Mesenchymal stem cell (in vitro differentiated cells and primary cell): ENCODE measurements around the gene VNN1.

Experiments
- DNase-seq: peaks from one replicate; pipeline ENCODE4 v3.0.0-alpha.2; 2013
- H2AFZ ChIP-seq: one replicate; pipeline ENCODE4 v1.6.1; 2013; ENCODE audit warnings: low read depth, mild to moderate bottlenecking, control low read depth, inconsistent platforms, low read length, moderate library complexity
- H2AK5ac ChIP-seq: 2 replicates; pipeline ENCODE4 v1.6.1; 2013; ENCODE audit warnings: low read length, moderate library complexity, mild to moderate bottlenecking, inconsistent platforms; ENCODE audit not compliant: severe bottlenecking
- H2BK120ac ChIP-seq: one replicate; pipeline ENCODE4 v1.6.1; 2013; ENCODE audit warnings: low read depth, mild to moderate bottlenecking, inconsistent platforms, low read length, moderate library complexity
- H2BK12ac ChIP-seq, 2 experiments: one replicate each; pipeline ENCODE4 v1.6.1; 2013; ENCODE audit warnings: inconsistent platforms in 2 of 2, low read length in 2 of 2, mild to moderate bottlenecking in 2 of 2, moderate library complexity in 2 of 2, control low read depth in 1 of 2
- H2BK15ac ChIP-seq: one replicate; pipeline ENCODE4 v1.6.1; 2013; ENCODE audit warnings: mild to moderate bottlenecking, low read depth, inconsistent platforms; ENCODE audit not compliant: poor library complexity, severe bottlenecking
- H2BK5ac ChIP-seq: 2 replicates; pipeline ENCODE4 v1.6.1; 2013; ENCODE audit warnings: low read depth, mild to moderate bottlenecking, low read length, control low read depth, inconsistent platforms; ENCODE audit not compliant: poor library complexity, severe bottlenecking
- H3K14ac ChIP-seq, 2 experiments: one replicate each; pipeline ENCODE4 v1.6.1; 2013; ENCODE audit warnings: inconsistent platforms in 2 of 2, low read length in 2 of 2, control low read depth in 1 of 2, mild to moderate bottlenecking in 1 of 2, moderate library complexity in 1 of 2
- H3K18ac ChIP-seq, 2 experiments: one replicate each; pipeline ENCODE4 v1.6.1; 2013; ENCODE audit warnings: inconsistent platforms in 2 of 2, low read length in 2 of 2, control low read depth in 1 of 2, low read depth in 1 of 2, mild to moderate bottlenecking in 1 of 2
- H3K23ac ChIP-seq, 2 experiments: one replicate each; pipeline ENCODE4 v1.6.1; 2013; ENCODE audit warnings: inconsistent platforms in 2 of 2, low read length in 2 of 2, mild to moderate bottlenecking in 2 of 2, moderate library complexity in 2 of 2, control low read depth in 1 of 2
- H3K27ac ChIP-seq: 2 replicates; pipeline ENCODE4 v1.5.1; 2013; ENCODE audit warnings: mild to moderate bottlenecking, moderate library complexity, low read length, control low read depth, inconsistent platforms; ENCODE audit not compliant: poor library complexity, severe bottlenecking
- H3K27me3 ChIP-seq, 2 experiments: 2 replicates each; pipeline versions ENCODE4 v1.6.1 to v1.7.0; 2013; ENCODE audit warnings: low read length in 2 of 2, mild to moderate bottlenecking in 2 of 2, moderate library complexity in 2 of 2, control low read depth in 1 of 2, inconsistent platforms in 1 of 2; ENCODE audit not compliant: control insufficient read depth in 1 of 2, insufficient read depth in 1 of 2
- H3K36me3 ChIP-seq, 2 experiments: 2 replicates each; pipeline versions ENCODE4 v1.6.1 to v1.7.0; 2013; ENCODE audit warnings: low read length in 2 of 2, control low read depth in 1 of 2, inconsistent platforms in 1 of 2, low read depth in 1 of 2, mild to moderate bottlenecking in 1 of 2; ENCODE audit not compliant: insufficient read depth in 2 of 2, control insufficient read depth in 1 of 2
- H3K4ac ChIP-seq, 2 experiments: one replicate each; pipeline ENCODE4 v1.6.1; 2013; ENCODE audit warnings: inconsistent platforms in 2 of 2, low read length in 2 of 2, mild to moderate bottlenecking in 2 of 2, moderate library complexity in 2 of 2, control low read depth in 1 of 2, low read depth in 1 of 2
- H3K4me1 ChIP-seq: 2 replicates; pipeline ENCODE4 v1.6.1; 2013; ENCODE audit warnings: low read depth, low read length, control low read depth; ENCODE audit not compliant: control insufficient read depth, insufficient read depth
- H3K4me2 ChIP-seq: 2 replicates; pipeline ENCODE4 v1.6.1; 2013; ENCODE audit warnings: low read length, mild to moderate bottlenecking, inconsistent platforms; ENCODE audit not compliant: poor library complexity, severe bottlenecking
- H3K4me3 ChIP-seq, 2 experiments: 2 replicates each; pipeline versions ENCODE4 v1.5.1 to v1.7.0; 2013; ENCODE audit warnings: low read length in 2 of 2, mild to moderate bottlenecking in 2 of 2, control low read depth in 1 of 2, low read depth in 1 of 2; ENCODE audit not compliant: insufficient read depth in 1 of 2
- H3K79me1 ChIP-seq: replicated peaks from 2 replicates; pipeline ENCODE4 v1.6.1; 2013; ENCODE audit warnings: mild to moderate bottlenecking, control low read depth, low read length, inconsistent platforms; ENCODE audit not compliant: poor library complexity, severe bottlenecking
- H3K9ac ChIP-seq: 2 replicates; pipeline ENCODE4 v1.7.0; 2013; ENCODE audit warnings: mild to moderate bottlenecking, low read length, moderate library complexity
- H3K9me3 ChIP-seq: 2 replicates; pipeline ENCODE4 v1.7.0; 2013; ENCODE audit warnings: mild to moderate bottlenecking, low read length; ENCODE audit not compliant: control insufficient read depth
- H4K8ac ChIP-seq: one replicate; pipeline ENCODE4 v1.6.1; 2013; ENCODE audit warnings: inconsistent platforms, mild to moderate bottlenecking, low read length, moderate library complexity
- H4K91ac ChIP-seq: one replicate; pipeline ENCODE4 v1.6.1; 2013; ENCODE audit warnings: mild to moderate bottlenecking, low read length, inconsistent platforms
- WGBS: methylation state at CpG from one replicate; pipeline ENCODE4 v1.1.7; 2013; ENCODE audit warnings: mixed read lengths; 5-methylcytosine and 5-hydroxymethylcytosine counted together

The VNN1 gene

GRCh38 chr6:132733283-132733682, 19.4 kb upstream of the VNN1 start:
- Histone ChIP-seq H3K4ac (no peak overlapping the region), H2AFZ (no peak overlapping the region), H2BK5ac (no peak overlapping the region), H4K8ac (no peak overlapping the region), H3K9me3 (no peaks in the 10 kb centered on the region), H3K4me1 (no peaks in the 10 kb centered on the region), H3K18ac (no peak overlapping the region), H3K23ac (no peak overlapping the region), H3K9ac (no peak overlapping the region), H2BK15ac (no peak overlapping the region), H3K79me1 (no peaks in the 10 kb centered on the region), H3K4me3 (no peak overlapping the region), H2BK120ac (no peak overlapping the region), H3K27ac (no peak overlapping the region), H3K36me3 (no peaks in the 10 kb centered on the region), H3K27me3 (no peaks in the 10 kb centered on the region), H4K91ac (no peak overlapping the region), H2BK12ac (no peak overlapping the region), H3K14ac (no peak overlapping the region), H3K4me2 (no peak overlapping the region), H2AK5ac (no peak overlapping the region)
- WGBS = 51% methylated on average over 2 of the region's 2 CpGs
- DNase-seq = peak; percentile 43

- H3K4me2 ChIP-seq = no peak overlapping the region
- H3K9me3 ChIP-seq = no peaks in the 10 kb centered on the region
- peak; percentile 71 for DNase-seq
Measured at GRCh38 chr6:132731086-132731485, 17.2 kb upstream of the VNN1 start.

GRCh38 chr6:132730560-132730959, 16.7 kb upstream of the VNN1 start:
- no peak overlapping the region for H3K18ac ChIP-seq
- no peak overlapping the region for H4K91ac ChIP-seq
- no peak overlapping the region for H3K4ac ChIP-seq
- no peak overlapping the region for H4K8ac ChIP-seq
- no peak overlapping the region for H2BK5ac ChIP-seq
- H3K36me3 ChIP-seq = no peaks in the 10 kb centered on the region
- H3K27ac ChIP-seq = no peak overlapping the region
- H3K14ac ChIP-seq = no peak overlapping the region
- peak; percentile 93 for DNase-seq
- no peak overlapping the region for H2BK120ac ChIP-seq
- no peak overlapping the region for H2BK15ac ChIP-seq
- no peak overlapping the region for H3K9ac ChIP-seq
- H3K4me1 ChIP-seq = no peaks in the 10 kb centered on the region
- H3K27me3 ChIP-seq = no peaks in the 10 kb centered on the region
- H3K4me3 ChIP-seq = no peak overlapping the region
- no peak overlapping the region for H2AFZ ChIP-seq
- no peaks in the 10 kb centered on the region for H3K79me1 ChIP-seq
- no peak overlapping the region for H2BK12ac ChIP-seq
- H3K23ac ChIP-seq = no peak overlapping the region
- 33% methylated on average over 3 of the region's 3 CpGs for whole genome bisulfite sequencing
- no peak overlapping the region for H2AK5ac ChIP-seq
- no peaks in the 10 kb centered on the region for H3K9me3 ChIP-seq
- H3K4me2 ChIP-seq = no peak overlapping the region

More at GRCh38 chr6:132731086-132731485, 17.2 kb upstream of the VNN1 start:
- no peaks in the 10 kb centered on the region for H3K4me1 ChIP-seq
- H2BK12ac ChIP-seq = no peak overlapping the region
- H3K27ac ChIP-seq = no peak overlapping the region
- no peaks in the 10 kb centered on the region for H3K27me3 ChIP-seq
- no peak overlapping the region for H3K9ac ChIP-seq
- H4K91ac ChIP-seq = no peak overlapping the region
- no peaks in the 10 kb centered on the region for H3K36me3 ChIP-seq
- no peak overlapping the region for H3K4ac ChIP-seq
- no peak overlapping the region for H2BK5ac ChIP-seq
- H3K79me1 ChIP-seq = no peaks in the 10 kb centered on the region
- no peak overlapping the region for H3K4me3 ChIP-seq
- no peak overlapping the region for H2AFZ ChIP-seq
- no peak overlapping the region for H3K18ac ChIP-seq
- no peak overlapping the region for H3K14ac ChIP-seq
- H4K8ac ChIP-seq = no peak overlapping the region
- H2BK120ac ChIP-seq = no peak overlapping the region
- WGBS = no CpG with 5 or more reads among the region's 2 CpGs
- H2BK15ac ChIP-seq = no peak overlapping the region
- no peak overlapping the region for H2AK5ac ChIP-seq
- H3K23ac ChIP-seq = no peak overlapping the region

- H2BK120ac ChIP-seq = no peak overlapping the region
- H2AK5ac ChIP-seq = no peak overlapping the region
- no peak overlapping the region for H2BK15ac ChIP-seq
- no peak overlapping the region for H4K8ac ChIP-seq
- H3K14ac ChIP-seq = no peak overlapping the region
- no peak overlapping the region for H3K18ac ChIP-seq
- no peaks in the 10 kb centered on the region for H3K27me3 ChIP-seq
- no peak overlapping the region for H3K9ac ChIP-seq
- H3K4ac ChIP-seq = no peak overlapping the region
- no peak overlapping the region for H3K27ac ChIP-seq
- no peaks in the 10 kb centered on the region for H3K9me3 ChIP-seq
- H4K91ac ChIP-seq = peak overlapping the region; percentile 64
- no peak overlapping the region for H3K4me3 ChIP-seq
- DNase-seq = no peak
- no peaks in the 10 kb centered on the region for H3K4me1 ChIP-seq
- no peak overlapping the region for H3K4me2 ChIP-seq
- H2BK5ac ChIP-seq = no peak overlapping the region
- no peaks in the 10 kb centered on the region for H3K79me1 ChIP-seq
- no peak overlapping the region for H3K23ac ChIP-seq
- peak overlapping the region; percentile 20 to 65 for H2BK12ac ChIP-seq
- H3K36me3 ChIP-seq = no peaks in the 10 kb centered on the region
- H2AFZ ChIP-seq = no peak overlapping the region
- WGBS = 87% methylated on average over 4 of the region's 4 CpGs
Measured at GRCh38 chr6:132728616-132729015, 14.8 kb upstream of the VNN1 start.
